ENCODE data around the gene ARL15.
A peak's percentile ranks its signal among the peaks of the same experiment; 100 is the strongest.

The ARL15 gene

GRCh38 chr5:54313311-54314270, 3.2 kb upstream of the ARL15 start:
- DNase-seq: peak; percentile 63

- DNase-seq: no peak
Observed at GRCh38 chr5:54312499-54312898, 2.1 kb upstream of the ARL15 start.

DNA sequence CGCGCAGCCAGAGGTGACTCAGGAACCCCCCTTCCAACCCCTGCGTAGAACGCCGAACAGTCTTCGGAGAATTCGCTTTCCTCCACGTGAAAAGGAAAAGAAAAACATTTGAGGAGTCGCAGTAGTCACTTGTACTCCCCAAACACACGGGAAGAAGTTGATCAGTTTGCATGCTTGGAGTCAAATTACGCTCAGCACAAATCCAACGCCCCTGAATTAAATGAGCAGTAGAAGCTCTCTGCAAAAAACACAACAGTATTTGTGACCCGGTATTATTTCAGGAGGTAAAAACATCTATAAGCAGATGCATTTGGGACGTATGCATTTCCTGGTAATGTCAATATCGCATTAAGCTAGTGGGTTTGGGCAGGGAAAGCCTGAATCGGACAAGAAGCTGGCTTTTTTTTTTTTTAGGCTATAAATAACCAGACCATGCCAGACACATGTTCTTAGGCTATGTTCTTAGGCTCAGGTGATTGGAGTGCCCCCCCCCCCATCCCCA, 854 bp upstream of the ARL15 start:
- DNase-seq: peak; percentile 58

- DNase-seq: peak; percentile 61
Observed at GRCh38 chr5:54309691-54310432, 511 bp downstream of the ARL15 start.

- DNase-seq: peak; percentile 30
Observed at GRCh38 chr5:54309276-54309675, 1.1 kb downstream of the ARL15 start.

DNA sequence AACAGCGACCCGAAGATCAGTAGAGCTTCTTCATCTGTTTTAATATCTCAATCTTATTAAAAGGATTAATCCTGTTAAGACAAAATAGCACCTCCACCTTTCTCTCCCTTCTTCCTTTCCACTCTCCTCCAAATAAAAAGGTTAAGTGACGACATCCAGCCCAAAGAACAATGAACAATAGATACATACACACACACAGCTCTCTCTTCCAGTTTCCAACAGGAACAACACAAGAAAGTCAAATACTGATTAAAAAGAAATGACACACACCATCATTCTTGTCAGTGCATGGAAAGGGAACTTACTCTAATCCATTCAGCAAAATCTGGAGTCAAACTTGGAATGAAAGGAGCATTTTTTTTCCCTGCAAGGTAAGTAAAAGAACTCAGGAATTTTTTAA, 2.8 kb downstream of the ARL15 start:
- DNase-seq: no peak

- DNase-seq: no peak
Observed at GRCh38 chr5:54306893-54307292, 3.5 kb downstream of the ARL15 start.

GRCh38 chr5:54305737-54306136, 4.6 kb downstream of the ARL15 start:
- no peak for DNase-seq

GRCh38 chr5:54304040-54304439, 6.3 kb downstream of the ARL15 start:
- peak; percentile 20 for DNase-seq

DNA sequence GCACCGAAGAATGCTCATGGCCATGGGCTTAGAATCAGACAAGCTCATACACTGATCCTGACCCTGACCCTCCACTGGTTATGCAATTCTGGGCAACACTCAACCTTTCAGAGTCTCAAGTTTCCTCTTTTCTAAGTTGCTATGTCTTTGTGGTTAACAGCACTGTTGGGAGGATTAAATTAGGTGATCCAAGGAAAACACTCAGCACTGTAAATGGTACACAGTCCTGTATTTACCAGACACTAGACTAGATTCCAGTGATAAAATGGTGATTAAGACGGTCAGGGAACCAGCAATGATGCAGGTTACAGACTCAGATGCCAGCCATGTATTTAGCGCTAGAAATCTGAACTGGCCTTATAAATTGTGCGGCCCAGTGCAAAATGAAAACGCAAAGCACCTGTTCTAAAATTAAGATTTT, 8.1 kb downstream of the ARL15 start:
- DNase-seq: peak; percentile 76

DNA sequence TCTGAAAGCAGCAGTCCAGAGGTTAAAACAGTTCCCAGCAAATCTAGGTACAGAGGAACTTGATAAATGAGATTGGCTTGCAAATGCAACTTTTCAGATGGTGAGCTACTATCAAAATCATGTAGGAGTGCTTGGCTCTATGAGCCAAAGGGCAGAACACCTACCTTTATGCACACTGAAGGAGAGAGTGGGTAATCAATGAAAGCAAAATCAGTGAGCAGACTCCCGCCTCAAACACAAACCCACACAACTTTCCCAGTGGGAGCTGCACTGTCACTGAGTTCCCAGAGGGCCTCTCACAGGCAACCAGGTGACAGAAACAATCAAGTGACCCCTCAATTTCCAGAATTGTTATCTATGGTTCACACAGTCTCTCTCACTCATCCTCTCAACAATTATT, 8.5 kb downstream of the ARL15 start:
- DNase-seq: no peak

DNA sequence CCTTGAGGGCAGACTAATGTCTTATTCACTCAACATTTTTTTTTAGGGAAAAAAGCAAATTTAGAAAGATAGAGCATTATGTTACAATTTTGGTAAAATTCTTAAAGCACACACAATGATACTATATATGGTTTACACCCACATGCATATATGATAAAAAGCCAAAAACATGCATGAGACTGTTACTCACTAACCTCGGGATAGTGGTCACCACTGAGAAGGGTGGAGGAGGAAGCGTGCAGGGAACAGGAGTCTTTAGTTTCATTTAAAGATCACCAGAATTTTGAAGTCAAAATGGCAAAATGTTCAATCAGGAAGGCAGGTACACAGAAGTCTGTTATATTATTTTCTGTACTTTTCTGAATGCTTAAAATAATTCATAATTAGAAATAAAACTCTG, 9.2 kb downstream of the ARL15 start:
- DNase-seq: peak; percentile 70

GRCh38 chr5:54298947-54299346, 11.4 kb downstream of the ARL15 start:
- DNase-seq: no peak

DNA sequence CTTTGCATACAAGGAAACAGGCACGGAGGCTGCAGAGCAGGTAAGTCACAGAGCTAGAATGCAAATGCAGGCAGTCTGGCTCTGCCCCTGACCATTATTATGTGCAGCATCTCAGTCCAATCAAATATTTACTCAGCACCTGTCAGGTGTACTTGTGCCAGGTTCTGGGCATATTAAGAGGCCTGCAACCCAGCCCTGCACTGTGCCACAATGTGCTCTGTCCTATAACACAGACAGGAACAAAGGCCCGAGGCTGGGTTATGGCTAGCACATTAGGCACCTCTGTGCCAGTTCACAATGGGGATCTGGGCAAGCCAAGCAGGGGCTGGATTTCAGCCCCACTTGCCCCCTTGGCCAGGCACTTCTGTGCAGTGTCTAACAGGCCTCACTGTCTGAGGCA, 14.0 kb downstream of the ARL15 start:
- DNase-seq: no peak

DNA sequence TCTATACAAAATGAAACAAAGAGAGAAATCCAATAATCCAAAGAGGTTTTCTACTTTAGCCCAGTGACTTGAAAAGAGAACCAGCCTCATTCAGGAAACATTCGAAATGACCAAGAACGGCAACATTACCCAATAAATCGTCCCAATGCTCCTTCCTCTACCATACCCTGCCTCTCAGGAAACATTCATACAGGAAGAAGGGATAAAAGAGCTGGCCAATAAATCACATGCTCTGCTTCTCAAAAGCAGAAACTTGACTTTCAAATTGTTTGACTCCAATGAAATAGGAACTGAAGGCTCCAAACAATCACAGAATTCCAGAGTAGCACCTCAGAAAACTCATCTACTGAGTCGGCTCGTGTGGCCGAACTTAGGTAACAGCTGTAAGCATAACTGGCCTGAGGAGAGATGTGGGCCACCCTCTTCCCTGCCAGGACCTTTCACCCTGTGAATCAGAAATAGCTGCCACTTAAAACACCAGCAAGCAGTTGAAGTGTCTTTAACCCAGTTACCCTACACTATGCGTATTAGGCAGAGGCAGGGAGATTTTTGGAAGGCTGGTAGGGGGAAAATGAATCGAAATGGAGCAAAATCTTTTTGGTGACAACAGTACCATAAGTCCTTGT, 14.6 kb downstream of the ARL15 start:
- DNase-seq: no peak

DNA sequence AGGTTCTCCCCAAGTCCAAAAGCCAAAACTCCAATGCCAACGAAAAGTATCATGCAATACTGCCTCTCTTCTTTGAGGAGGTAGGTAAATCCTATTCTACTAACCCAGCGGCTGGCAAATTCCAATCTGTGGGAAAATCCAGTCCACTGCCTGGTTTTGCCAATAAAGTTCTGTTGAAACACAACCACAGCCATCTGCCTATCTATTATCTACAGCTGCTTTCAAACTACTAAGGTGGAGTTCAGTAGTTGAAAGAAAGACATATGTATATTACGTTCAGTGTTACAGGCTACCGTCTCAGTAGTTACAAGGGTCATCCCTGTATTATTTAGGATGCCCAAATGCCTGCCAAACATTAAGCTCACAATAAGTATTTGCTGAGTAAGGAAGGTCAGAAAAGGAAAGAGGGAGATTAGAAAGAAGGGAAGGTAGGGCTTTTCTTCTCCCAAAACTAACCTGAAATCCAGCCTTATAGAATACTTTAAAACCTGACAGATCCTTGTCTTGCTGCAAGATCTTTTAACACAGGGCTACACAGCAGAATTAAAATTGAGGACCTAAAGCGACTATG, 16.2 kb downstream of the ARL15 start:
- DNase-seq: peak; percentile 37

- no peak for DNase-seq
Observed at GRCh38 chr5:54292866-54293265, 17.5 kb downstream of the ARL15 start.

DNA sequence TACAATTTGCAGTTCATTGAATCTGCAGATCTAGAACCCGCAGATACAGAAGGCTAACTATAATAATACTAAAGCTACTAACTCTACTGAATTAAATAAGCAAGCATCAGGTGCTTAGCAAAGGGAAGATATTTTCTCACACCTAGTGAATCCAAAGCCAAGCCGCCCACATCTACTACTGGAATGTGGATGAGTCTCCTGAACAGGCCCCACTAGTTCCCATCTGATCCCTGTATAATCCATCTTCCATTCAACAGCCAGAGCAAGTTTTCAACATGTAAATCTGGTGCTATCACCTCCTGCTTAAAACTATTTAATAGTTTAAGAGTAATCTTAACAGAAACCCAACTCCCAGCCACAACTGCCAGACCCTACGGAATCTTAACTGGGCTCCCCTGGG, 18.9 kb downstream of the ARL15 start:
- no peak for DNase-seq

GRCh38 chr5:54289769-54290168, 20.6 kb downstream of the ARL15 start:
- DNase-seq: no peak

GRCh38 chr5:54288568-54289217, 21.7 kb downstream of the ARL15 start:
- DNase-seq: no peak

- no peak for DNase-seq
Observed at GRCh38 chr5:54285686-54286085, 24.7 kb downstream of the ARL15 start.

DNA sequence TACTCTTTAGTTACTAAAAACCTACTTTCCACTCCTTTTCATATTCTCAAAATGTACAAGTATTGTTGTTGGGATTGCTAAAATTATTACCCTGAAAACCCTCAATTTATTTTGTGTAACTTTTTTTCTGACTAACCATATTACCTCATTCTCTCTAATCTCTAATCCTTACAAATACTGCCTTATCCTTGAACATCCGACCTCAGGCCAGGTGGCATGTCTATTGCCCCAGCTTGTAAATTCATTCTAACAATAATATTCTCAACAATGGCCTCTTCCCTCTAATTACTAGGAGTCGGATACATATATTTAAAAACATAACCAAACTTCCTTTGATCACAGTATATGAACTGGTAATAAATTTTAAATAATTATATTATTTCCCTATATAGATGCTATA, 25.8 kb downstream of the ARL15 start:
- DNase-seq: no peak

- DNase-seq: no peak
Observed at GRCh38 chr5:54282876-54283275, 27.5 kb downstream of the ARL15 start.

Measured in hematopoietic multipotent progenitor cell treated with erythropoietin and hydrocortisone succinate and interleukin-3 and kit ligand, for 4 days (in vitro differentiated cells).